Left colon (tissue), 2 donors: ENCODE data around the gene UGT8. TPM values are rescaled to one million over a fixed set of nuclear protein-coding genes. Genes with fewer than 3 reads are reported as not detected.
"Not testable (repeated sequence)": the region's sequence is repeated elsewhere in the genome, so short reads cannot be mapped to it uniquely, and the experiment has no call there.

Source experiments
- ATAC-seq: fragments of 200-7000 bp; cut with Tn5 transposase; one replicate; pipeline ENCODE4 v1.9.1; 2020; ENCODE audit warnings: mild to moderate bottlenecking, moderate library complexity
- DNase-seq, 2 donors: peaks; one replicate each; pipeline ENCODE4 v3.0.0-alpha.2; 2020
- intact Hi-C, 2 donors: fragments of 100-400 bp; cut with DNase I in 1 of 2; cut with micrococcal nuclease in 1 of 2; formaldehyde crosslinking; loops; one replicate each; pipeline versions ENCODE4 v1.11.2 to v1.14.0; 2022; cut with DNase I, micrococcal nuclease
- total RNA-seq, 2 donors: library from RNA; stranded (reverse); fragmentation: NEBNext Ultra II Directional; extraction: Animal tissue kit (Norgen Biotek cat#: 25700); gene quantifications; one replicate each; pipeline ENCODE4 v1.2.1, GENCODE V29; 2021
- donor health status: DM: no; HTN: no; CAD: no.
- donor health status: DM: yes; HTN: yes; CAD: no.

Gene UGT8
- total RNA-seq, 2 donors from 2014 or later = 50.9 to 58.1 TPM

- no peak for ATAC-seq
- intact Hi-C loops = no loop called here
- DNase-seq = no peak
Measured at GRCh38 chr4:114601304-114602052, 2.9 kb downstream of the UGT8 start.

- no peak for DNase-seq
- intact Hi-C loops = no loop called here
- no peak for ATAC-seq
Measured at GRCh38 chr4:114603497-114603896, 4.9 kb downstream of the UGT8 start.

DNA sequence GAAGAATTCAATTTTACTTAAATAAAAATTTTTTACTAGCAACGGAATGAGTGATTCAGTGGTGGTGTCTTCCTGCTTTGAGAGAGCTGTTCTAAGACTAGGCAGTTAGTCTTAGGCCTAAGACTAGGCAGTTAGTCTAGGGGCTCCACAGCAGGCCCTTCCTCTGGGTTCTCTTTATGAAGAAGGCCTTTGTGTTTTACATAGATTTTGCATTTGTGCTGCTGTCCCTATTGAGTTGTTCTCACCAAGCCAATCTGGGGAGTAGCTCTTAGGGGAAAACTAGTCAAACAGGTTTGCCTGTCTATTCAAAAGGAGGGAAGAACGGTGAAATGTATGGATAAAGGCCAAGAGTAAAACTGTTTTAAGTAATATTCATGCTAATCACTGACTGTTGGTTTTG, 7.6 kb downstream of the UGT8 start:
- DNase-seq = no peak
- intact Hi-C loops = no loop called here
- peak; percentile 77 for ATAC-seq

GRCh38 chr4:114607056-114607455, 8.4 kb downstream of the UGT8 start:
- no peak for DNase-seq
- ATAC-seq = peak; percentile 74

GRCh38 chr4:114613560-114613959, 15.0 kb downstream of the UGT8 start:
- intact Hi-C loops = no loop called here
- ATAC-seq (no peak), DNase-seq (no peak)

More at GRCh38 chr4:114607056-114607455, 8.4 kb downstream of the UGT8 start:
- intact Hi-C loops = no loop called here

DNA sequence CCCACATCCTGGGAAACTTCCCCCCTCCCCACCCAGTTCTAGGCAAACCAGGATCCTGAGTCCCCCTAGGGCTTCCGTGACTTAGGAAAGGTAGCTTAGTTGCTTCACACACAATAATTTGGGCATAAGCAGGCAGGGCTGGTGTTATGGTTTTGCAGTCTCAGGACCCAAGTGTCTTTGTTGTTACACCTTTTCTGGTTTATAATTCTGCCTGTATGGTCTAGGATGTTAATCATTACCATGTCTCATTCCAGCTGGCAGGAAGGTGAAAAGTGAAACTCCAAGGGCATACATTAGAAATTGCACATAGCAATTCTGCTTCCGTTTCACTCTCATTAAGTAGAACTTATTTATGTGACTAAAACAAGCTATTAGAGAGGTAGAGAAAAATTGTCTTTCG, 16.8 kb downstream of the UGT8 start:
- intact Hi-C loops = no loop called here
- peak; percentile 98 for ATAC-seq
- DNase-seq = peak; percentile 17 to 27

GRCh38 chr4:114616036-114616435, 17.4 kb downstream of the UGT8 start:
- intact Hi-C loops = not testable (repeated sequence)
- DNase-seq = peak; percentile 87 to 89
- ATAC-seq = peak; percentile 80

GRCh38 chr4:114626196-114626595, 27.6 kb downstream of the UGT8 start:
- intact Hi-C loops = no loop called here
- ATAC-seq (peak; percentile 65), DNase-seq (no peak)

DNA sequence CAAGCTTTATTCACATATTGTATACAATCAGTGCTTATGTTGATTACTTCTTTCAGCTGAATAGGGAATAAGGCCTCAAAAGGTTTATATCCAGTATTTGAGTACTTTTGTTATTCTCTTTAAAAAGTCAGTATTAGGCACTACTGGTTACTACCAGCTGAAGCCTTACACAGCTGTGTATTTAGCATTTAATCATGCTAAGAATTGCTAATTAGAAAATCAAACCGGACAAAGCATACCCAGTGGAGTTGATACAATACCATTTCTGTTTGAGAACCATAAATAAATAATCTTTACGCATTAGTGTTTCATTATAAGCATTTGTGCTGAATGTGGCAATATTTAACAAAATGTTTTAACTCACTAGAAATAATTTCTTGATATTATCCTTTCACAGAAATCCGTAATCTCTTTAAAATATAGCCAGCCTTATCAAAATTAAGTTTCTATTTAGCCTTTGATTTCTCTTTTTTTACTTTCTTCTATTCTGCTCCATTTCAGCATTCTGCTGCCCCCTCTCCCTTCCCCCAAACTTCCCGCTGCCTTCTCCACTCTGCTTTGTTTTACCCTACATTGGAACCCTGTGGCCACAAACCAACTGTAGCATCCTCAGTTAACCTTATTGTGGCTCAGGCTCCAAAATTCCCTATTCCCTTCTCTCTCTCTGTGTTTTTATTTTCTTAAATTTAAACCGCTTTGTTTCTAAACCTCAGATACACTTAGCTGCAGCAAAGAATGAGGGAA, 37.8 kb downstream of the UGT8 start:
- ATAC-seq (no peak), DNase-seq (no peak)
- intact Hi-C loops = no loop called here

DNA sequence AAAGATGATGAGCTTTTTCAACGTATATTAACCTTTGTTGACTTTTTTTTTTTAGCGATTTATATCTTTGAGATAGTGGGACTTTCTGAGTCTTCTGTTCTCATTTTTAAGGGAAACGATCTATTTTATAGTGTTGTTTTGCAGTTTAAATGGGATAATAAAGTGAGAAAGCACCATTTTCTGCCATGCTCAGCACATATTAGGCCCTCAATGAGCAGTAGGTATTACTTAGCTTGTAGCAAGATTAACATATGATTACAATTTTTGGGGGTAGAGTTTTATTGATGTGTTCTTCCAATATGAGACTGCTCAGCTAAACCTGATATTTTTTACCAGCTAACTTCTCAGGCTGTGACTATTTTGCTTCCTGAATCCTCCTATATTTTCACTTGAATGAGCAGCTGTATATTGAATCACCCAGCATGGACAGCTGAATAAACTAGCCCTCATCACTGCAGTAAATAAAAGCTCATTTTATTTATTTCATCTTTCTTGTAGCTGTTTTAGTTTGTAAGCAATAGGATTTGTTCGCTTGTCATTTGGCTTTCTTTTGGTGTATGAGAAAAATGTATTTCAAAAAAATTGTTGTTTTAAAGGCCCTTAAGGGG, 43.7 kb downstream of the UGT8 start:
- ATAC-seq (no peak), DNase-seq (no peak)
- intact Hi-C loops = no loop called here

GRCh38 chr4:114649908-114650307, 51.3 kb downstream of the UGT8 start:
- intact Hi-C loops = no loop called here
- no peak for ATAC-seq
- DNase-seq = no peak

GRCh38 chr4:114653675-114654074, 55.1 kb downstream of the UGT8 start:
- no peak for DNase-seq
- intact Hi-C loops = no loop called here
- peak; percentile 61 for ATAC-seq

GRCh38 chr4:114654592-114654991, 56.0 kb downstream of the UGT8 start:
- peak; percentile 62 for ATAC-seq
- intact Hi-C loops = no loop called here
- no peak for DNase-seq

DNA sequence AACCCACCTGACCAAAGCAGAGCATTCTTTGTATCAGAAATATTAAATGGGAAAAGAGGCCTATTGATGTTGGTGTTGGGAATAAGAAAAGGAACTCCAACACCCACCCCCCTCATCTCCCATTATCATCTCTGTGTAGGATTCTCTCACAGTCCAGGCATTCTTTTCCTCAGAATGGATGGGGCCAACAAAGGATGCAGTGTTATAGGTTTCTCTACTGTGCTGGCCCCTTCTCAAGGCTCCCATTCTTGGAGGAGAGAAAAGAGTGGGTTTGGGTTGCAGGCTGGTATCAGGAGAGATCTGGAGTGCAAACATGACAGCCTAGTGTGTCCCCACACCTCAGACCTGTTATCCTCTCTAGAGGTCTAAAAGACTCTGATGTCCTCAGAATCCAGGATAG, 59.6 kb downstream of the UGT8 start:
- intact Hi-C loops = loop anchor here in 1 of 2 donors (2.0 kb wide), 1 partner anchor 271 kb away; no protein-coding TSS in a partner anchor
- ATAC-seq (no peak), DNase-seq (no peak)

DNA sequence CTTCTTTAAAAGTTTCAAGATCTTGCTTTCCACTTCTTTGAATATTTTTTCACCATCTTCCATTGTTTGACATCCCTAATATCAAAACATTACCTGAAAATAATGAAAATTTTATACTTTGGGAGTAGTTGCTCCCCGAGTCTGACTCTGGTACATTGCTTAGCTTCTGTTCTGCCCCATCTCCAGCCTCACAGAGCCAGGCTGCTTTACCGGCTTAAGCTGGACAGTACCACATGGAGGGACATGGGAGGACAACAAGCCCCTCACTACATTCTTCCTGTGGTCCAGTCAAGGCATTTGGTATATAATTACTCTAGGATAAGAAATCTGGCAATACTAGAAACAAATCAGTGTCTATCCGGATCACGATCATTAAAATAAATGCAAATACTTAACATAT, 60.2 kb downstream of the UGT8 start:
- intact Hi-C loops = loop anchor here in 1 of 2 donors (2.0 kb wide), 1 partner anchor 272 kb away; no protein-coding TSS in a partner anchor
- ATAC-seq = peak; percentile 29
- no peak for DNase-seq

DNA sequence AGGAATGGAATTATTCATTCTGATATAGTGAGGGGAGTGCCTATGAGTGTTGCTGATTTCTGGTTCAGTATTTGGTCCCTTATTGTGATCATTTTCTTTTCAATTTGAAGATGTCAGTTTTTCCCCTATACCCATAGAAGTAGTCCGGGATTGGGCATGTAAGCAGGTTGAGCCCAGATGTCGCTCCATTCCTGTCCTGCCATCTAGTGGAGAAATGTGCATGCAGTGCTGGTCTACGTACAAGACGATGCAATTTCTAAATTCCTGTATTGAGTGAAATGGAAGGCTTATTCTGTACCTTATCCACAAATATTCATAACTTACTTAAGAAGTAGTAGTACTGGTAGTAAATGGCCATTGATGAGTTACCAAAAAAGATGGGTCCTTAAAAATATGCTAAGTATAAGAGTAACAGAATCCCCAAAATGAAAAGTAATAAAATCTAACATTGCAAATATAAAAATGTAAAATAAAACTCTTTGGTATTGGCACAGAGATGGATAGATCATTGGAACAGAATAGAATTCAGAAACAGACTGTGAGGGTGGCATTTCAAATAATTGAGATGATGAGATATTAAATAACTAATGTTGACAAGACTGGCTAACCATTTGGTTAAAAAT, 60.9 kb downstream of the UGT8 start:
- ATAC-seq = peak; percentile 96
- peak; percentile 58 to 61 for DNase-seq

GRCh38 chr4:114663083-114663482, 64.5 kb downstream of the UGT8 start:
- intact Hi-C loops = no loop called here
- DNase-seq = no peak
- no peak for ATAC-seq

More for the DNA sequence above, 60.9 kb downstream of the UGT8 start:
- intact Hi-C loops = loop anchor here in 1 of 2 donors (2.0 kb wide), 1 partner anchor 273 kb away; no protein-coding TSS in a partner anchor

DNA sequence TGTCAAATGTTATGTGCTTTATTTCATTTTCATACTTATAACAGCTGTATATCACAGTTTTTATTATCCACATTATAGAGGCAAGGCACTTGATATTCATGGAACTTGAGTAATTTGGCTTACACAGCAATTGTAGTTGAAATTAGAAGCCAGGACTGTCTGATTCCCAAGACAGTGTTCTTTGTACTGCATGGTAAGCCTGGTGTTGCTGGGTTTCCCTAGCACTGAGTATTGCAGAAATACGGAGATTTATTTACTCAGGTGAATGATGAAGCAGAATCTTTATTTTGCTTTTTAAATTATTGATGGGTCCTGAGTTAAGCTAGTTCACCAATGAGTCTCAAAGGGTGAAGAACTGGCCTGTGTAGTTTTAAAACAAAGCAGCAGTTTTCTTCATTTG, 70.0 kb downstream of the UGT8 start:
- no peak for ATAC-seq
- DNase-seq = no peak
- intact Hi-C loops = no loop called here

- ATAC-seq, DNase-seq, intact Hi-C loops: not testable (repeated sequence)
Measured at GRCh38 chr4:114670733-114671132, 72.1 kb downstream of the UGT8 start.
